ENCODE results near the gene ABCA6. TPM values are rescaled to one million over a fixed set of nuclear protein-coding genes. Genes with fewer than 3 reads are reported as not detected.

The ABCA6 gene
- 36.3 TPM for total RNA-seq
- long read RNA-seq, partial matches to known transcripts, result 3 of 5 reads
- long read RNA-seq, other reads (novel, unspliced or antisense), result 1 of 5 reads

GRCh38 chr17:69141431-69142174, at the start of gene ABCA6:
Gene ABCA6, minus strand, starts transcription at chr17:69141895. Its CDS starts 1,192 bp downstream, at chr17:69140703.
- Histone ChIP-seq H3K27me3 (no peaks in the 10 kb centered on the region), H3K4me3 (peak within 1 kb of the TSS; percentile 41), H3K9me3 (no peaks in the 10 kb centered on the region), H3K4me1 (no peaks in the 10 kb centered on the region), H3K36me3 (no peaks in the 10 kb centered on the region), H3K27ac (peak within 1 kb of the TSS; percentile 37)
- DNase-seq (no peak), ATAC-seq (peak; percentile 56)
- TF ChIP-seq CTCF (IDR thresholded peaks at IDR 0.05), result no peak
- intact Hi-C loops (cut with DNase I), result no loop called here

- ATAC-seq (no peak), DNase-seq (no peak)
- H3K9me3 ChIP-seq, result no peaks in the 10 kb centered on the region
- no peaks in the 10 kb centered on the region for H3K27me3 ChIP-seq
- no peaks in the 10 kb centered on the region for H3K4me1 ChIP-seq
- H3K4me3 ChIP-seq, result no peak overlapping the region
- H3K27ac ChIP-seq, result no peak overlapping the region
- H3K36me3 ChIP-seq, result no peaks in the 10 kb centered on the region
- intact Hi-C loops (cut with DNase I), result no loop called here
- no peak for TF ChIP-seq CTCF (IDR thresholded peaks at IDR 0.05)
These were observed 47.1 kb upstream of the ABCA6 start for GRCh38 chr17:69188796-69189195.

GRCh38 chr17:69188064-69188463, 46.4 kb upstream of the ABCA6 start:
- Histone ChIP-seq H3K27me3 (no peaks in the 10 kb centered on the region), H3K9me3 (no peaks in the 10 kb centered on the region), H3K4me1 (no peaks in the 10 kb centered on the region), H3K4me3 (no peak overlapping the region), H3K27ac (no peak overlapping the region), H3K36me3 (no peaks in the 10 kb centered on the region)
- intact Hi-C loops (cut with DNase I), result no loop called here
- ATAC-seq, result no peak
- TF ChIP-seq CTCF (IDR thresholded peaks at IDR 0.05), result no peak
- DNase-seq, result no peak

GRCh38 chr17:69187294-69187693, 45.6 kb upstream of the ABCA6 start:
- Histone ChIP-seq H3K36me3 (peaks cover 3% of the 10 kb centered on the region), H3K9me3 (no peaks in the 10 kb centered on the region), H3K27ac (no peak overlapping the region), H3K4me3 (no peak overlapping the region), H3K4me1 (no peaks in the 10 kb centered on the region), H3K27me3 (no peaks in the 10 kb centered on the region)
- ATAC-seq, result no peak
- intact Hi-C loops (cut with DNase I), result no loop called here
- no peak for DNase-seq
- no peak for TF ChIP-seq CTCF (IDR thresholded peaks at IDR 0.05)

GRCh38 chr17:69179227-69179952, 37.7 kb upstream of the ABCA6 start:
- Histone ChIP-seq H3K27ac (no peak overlapping the region), H3K4me3 (no peak overlapping the region), H3K27me3 (no peaks in the 10 kb centered on the region), H3K36me3 (peaks cover 19% of the 10 kb centered on the region), H3K4me1 (no peaks in the 10 kb centered on the region), H3K9me3 (no peaks in the 10 kb centered on the region)
- intact Hi-C loops (cut with DNase I), result no loop called here
- TF ChIP-seq CTCF (IDR thresholded peaks at IDR 0.05), result no peak
- ATAC-seq (no peak), DNase-seq (no peak)
